Ovary (tissue), 3 donors: ENCODE data around the gene TECR.

Experiments used
- CTCF ChIP-seq, 3 donors: fragments of 450-650 bp in 2 of 3; fragments of 200-600 bp in 1 of 3; IDR thresholded peaks; one replicate each; pipeline versions ENCODE4 v1.5.1 to v1.8.0; 2016 to 2022; ENCODE audit warnings: antibody characterized with exemption in 3 of 3, mild to moderate bottlenecking in 1 of 3
- POLR2A ChIP-seq: fragments of 450-650 bp; IDR thresholded peaks from one replicate; pipeline ENCODE4 v1.6.1; 2017; ENCODE audit warnings: antibody characterized with exemption, mild to moderate bottlenecking, moderate library complexity
- donor health status: DM: no; HTN: no; CAD: no.

- TF ChIP-seq POLR2A (no peak), CTCF (IDR thresholded peaks at IDR 0.05) (no peak)
These were observed 16.3 kb downstream of the TECR start for GRCh38 chr19:14545716-14546082.
